ENCODE data around the gene DDN. TPM values are rescaled to one million over a fixed set of nuclear protein-coding genes. Genes with fewer than 3 reads are reported as not detected.

DDN gene
- total RNA-seq, 1 donor from 2014 or later, result 5.5 TPM

- DNase-seq (ENCODE audit: low spot score), result no peak
Observed at GRCh38 chr12:48982397-48983080, 16.6 kb downstream of the DDN start.

- DNase-seq (ENCODE audit: low spot score), result no peak
Observed at GRCh38 chr12:48981757-48982157, 17.4 kb downstream of the DDN start.

- DNase-seq (ENCODE audit: low spot score), result no peak
Observed at GRCh38 chr12:48980953-48981756, 18.0 kb downstream of the DDN start.

DNA sequence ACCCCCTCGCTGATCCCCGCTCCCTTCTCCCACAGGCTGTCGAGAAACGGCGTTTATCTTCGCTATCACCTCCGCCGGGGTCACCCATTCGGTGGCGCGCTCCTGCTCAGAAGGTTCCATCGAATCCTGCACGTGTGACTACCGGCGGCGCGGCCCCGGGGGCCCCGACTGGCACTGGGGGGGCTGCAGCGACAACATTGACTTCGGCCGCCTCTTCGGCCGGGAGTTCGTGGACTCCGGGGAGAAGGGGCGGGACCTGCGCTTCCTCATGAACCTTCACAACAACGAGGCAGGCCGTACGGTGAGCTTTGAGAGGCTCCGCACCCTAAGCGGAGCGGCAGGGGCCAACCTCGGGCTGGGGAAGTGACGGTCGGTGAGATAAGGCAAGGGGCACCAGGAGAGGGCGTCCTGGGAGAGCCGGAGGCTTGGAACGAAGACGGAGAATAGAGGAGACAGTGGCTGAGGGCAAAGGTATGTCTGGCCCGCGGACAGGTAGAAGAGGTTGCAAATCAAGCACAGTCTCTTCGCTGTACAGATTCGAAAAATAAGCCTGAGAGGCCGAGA lies 18.7 kb downstream of the DDN start:
- no peak for DNase-seq (ENCODE audit: low spot score)

DNA sequence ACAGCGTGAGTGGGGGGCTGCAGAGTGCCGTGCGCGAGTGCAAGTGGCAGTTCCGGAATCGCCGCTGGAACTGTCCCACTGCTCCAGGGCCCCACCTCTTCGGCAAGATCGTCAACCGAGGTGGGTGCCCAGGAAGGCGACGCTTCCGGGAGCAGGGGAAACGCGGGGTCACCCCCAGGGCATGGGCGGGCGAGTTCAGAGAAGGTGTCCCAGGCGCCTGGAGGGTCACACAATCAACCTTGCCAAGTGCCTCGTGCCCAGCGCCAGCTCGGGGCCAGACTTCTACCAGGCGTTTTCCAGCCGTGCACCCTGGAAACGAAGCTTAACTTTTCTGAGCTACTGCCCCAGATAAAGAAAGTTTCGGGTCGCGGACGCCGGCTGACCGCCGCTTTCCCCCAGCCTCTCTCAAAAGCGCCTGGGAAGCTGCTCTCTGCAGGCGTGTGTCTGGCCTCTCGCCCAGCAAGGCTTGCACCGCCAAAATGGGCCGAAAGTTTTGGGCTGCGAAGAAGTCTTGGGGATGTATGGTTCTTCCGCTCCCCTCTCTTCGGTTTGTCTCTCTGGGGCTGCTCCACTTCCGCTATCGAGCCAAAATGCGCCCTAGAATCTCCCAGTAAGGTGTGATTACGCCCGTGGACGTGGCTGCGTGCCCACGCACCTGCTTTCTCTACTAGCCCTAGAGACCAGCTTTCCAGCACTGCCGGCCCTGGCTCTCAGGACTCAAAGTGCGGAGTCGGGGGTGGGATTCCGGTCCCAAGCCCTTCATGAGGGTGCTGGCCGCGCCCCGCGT lies 19.4 kb downstream of the DDN start:
- no peak for DNase-seq (ENCODE audit: low spot score)

- DNase-seq (ENCODE audit: low spot score), result no peak
Observed at GRCh38 chr12:48978741-48979601, 20.2 kb downstream of the DDN start.

DNA sequence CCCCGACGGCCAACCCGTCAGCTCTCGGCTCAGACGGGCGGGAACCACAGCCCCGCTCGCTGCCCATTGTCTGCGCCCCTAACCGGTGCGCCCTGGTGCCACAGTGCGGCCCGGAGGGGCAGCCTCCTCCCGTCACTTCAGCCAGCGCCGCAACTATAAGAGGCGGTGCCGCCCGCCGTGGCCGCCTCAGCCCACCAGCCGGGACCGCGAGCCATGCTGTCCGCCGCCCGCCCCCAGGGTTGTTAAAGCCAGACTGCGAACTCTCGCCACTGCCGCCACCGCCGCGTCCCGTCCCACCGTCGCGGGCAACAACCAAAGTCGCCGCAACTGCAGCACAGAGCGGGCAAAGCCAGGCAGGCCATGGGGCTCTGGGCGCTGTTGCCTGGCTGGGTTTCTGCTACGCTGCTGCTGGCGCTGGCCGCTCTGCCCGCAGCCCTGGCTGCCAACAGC lies 20.9 kb downstream of the DDN start, which contains the start of gene WNT1:
Gene WNT1, plus strand, starts transcription at position 32 of the 450 bp plus-strand sequence. Its CDS starts 329 bp downstream, at position 361.
- no peak for DNase-seq (ENCODE audit: low spot score)

GRCh38 chr12:48977290-48978281 lies 21.6 kb downstream of the DDN start:
- no peak for DNase-seq (ENCODE audit: low spot score)

GRCh38 chr12:48973941-48974673 lies 25.1 kb downstream of the DDN start:
- no peak for DNase-seq (ENCODE audit: low spot score)

GRCh38 chr12:48973531-48973930 lies 25.6 kb downstream of the DDN start:
- no peak for DNase-seq (ENCODE audit: low spot score)

DNA sequence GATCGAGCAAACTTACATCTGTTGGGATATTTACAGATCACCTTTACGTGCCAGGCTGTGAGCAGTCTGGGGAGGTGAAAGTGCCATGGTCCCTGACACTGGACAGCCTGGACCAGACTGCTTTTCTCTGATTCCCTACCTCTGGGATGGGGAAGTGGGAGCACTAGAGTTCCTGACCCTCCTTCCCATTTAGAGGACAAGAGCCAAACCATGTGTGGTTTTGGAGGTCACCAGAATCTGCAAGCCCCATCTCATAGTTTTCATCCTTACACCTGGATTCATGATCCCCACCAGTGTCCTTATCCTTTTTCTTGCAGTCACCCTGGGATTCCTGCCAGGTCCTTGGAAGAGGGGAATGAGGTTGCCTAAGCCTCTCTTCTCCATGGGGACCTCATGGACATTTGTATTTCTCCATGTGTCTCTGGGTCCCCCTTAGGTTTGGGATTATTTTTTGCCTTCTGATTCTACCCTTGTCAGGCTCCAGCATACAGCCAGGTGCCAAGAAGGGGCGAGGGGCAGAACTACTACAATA lies 26.2 kb downstream of the DDN start:
- DNase-seq (ENCODE audit: low spot score), result no peak

- DNase-seq (ENCODE audit: low spot score), result no peak
Observed at GRCh38 chr12:48972213-48972951, 26.8 kb downstream of the DDN start.

DNA sequence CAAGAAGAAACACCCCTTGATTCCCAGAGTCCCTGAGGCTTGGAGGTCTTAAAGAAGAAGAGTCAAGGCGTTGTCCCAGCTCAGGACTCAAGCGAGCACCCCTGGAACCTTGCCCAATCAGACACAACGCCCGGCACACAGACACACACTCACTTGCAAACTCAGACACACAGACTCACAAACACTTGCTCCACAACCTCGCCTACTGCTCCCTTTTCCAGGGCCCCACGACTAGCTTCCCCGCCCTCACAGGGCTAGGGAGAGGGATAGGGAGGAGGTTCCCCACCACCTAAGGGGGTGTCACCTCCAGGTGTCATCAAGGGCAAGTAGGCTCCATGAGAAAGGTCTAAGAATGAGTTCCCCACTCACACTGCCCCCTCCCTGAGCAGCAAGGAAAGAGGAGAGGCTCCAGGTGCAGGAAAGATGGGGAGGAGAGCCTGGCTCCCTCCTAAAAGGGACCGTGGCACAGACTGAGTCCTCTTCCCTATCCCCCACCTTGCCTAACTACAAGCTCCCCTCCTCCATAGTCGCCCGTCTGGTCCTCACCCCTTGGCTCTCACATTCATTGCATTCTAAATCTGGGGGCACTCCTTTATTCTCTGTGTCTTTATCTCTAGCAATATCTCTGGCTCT lies 28.4 kb downstream of the DDN start:
- no peak for DNase-seq (ENCODE audit: low spot score)

- no peak for DNase-seq (ENCODE audit: low spot score)
Observed at GRCh38 chr12:48969833-48970701, 29.1 kb downstream of the DDN start.

DNA sequence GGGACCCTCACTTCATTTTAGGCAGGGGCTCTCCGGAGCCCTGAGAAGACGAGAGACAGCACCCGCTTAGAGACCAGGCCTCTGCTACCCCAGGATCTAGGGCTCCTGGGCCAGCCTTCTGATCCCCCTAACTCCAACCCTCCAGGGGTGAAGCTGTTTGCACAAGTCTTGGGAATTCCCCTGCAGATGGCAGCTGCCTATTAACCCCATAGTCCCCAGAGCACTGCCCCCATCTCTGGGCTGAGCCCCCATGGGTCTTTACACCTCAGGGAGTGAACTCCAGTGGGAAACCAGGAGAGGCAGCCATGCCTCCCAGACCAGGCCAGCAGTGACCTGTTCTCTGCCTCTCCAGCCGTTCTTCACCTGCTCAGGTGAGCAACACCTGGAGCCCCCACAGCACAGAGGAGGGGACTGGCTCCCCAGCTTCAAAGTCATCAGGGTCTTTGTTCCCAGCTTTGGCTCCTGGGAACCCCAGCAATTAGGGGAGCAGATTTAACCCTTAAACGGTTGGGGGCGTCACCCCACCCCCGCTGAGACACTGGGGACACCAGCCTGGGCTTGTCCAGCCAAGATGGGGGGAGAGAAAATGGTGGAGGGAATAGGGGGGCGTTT lies 29.9 kb downstream of the DDN start:
- DNase-seq (ENCODE audit: low spot score), result no peak

DNA sequence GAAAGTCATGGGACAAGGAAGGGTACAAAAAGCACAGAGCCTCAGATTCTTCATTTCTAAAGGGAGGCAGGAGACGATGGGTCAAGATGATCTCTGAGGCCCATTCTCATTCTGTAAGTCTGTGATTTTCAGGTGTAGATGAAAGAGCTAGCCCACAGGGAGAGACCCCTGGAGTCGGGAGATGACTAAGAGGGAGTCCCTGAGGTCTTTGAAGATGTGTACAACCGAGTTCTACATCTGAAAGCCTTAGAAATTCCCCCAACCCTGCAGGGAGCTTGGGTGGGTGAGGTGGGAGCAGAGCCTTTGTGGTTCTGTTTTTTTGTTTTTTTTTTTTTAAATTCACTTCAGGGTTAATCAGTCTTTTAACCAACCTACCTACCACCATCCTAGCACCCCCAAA lies 30.7 kb downstream of the DDN start:
- DNase-seq (ENCODE audit: low spot score), result no peak
